DMS153 treated with DMSO at 0.1 percent for 48 hours (cell line): ENCODE data around the gene PATJ.

Source experiments
- DNase-seq: peaks from one replicate; lab custom pipeline; 2025; ENCODE audit not compliant: unreplicated experiment; lab: John Stamatoyannopoulos, UW

PATJ gene

GRCh38 chr1:61981870-61982660, 239.8 kb downstream of the PATJ start:
- DNase-seq: no peak

- no peak for DNase-seq
Observed at GRCh38 chr1:61983236-61983635, 241.0 kb downstream of the PATJ start.

GRCh38 chr1:61992257-61992656, 250.0 kb downstream of the PATJ start:
- DNase-seq: no peak

DNA sequence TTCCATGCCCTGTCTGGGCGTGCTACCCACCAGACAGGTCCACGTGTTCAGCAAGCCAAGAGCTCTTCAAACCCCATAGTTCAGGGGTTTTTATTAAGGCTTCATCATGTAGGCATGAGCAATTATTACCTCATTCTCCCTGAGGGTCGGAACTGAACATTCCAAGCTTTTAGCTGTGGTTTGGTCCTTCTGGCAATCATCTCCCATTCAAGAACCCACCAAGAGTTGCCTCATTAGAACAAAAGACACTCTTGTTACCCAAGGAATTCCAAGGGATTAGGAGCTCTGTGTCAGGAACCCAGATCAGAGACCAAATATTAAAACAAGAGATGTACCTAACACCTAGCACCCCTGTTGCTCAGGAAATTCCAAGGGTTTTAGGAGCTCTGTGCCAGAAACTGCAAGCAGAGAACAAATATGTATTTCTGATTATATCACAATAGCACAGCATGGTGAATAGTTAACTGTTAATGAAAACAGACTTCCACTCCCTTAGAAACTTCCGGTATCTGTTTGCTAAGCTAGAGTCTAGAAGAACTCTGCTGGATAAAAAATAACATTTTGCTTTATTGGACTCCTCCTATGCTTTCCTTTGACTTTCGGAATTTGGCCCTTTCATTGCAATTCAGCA, 251.2 kb downstream of the PATJ start:
- no peak for DNase-seq

GRCh38 chr1:61995641-61996040, 253.4 kb downstream of the PATJ start:
- no peak for DNase-seq

DNA sequence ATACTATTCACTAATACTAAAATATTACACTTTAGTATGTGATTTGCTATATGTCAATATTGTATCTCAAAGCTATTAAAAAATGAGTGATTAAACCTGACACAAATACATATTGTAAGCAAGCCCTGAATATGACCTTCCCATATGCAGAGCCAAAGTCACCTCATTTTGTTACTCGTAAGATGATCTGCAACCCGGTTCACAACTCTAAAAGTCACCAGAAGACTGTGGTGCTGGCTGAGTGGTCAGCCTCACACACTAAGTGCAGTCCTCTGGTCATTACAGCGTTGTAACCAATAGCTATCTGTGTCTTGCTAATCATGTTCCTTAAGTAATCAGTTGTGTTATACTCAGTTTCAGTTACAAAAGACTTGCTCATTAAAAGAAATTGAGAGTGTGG, 254.8 kb downstream of the PATJ start:
- no peak for DNase-seq

GRCh38 chr1:62003777-62004176, 261.5 kb downstream of the PATJ start:
- DNase-seq: no peak

GRCh38 chr1:62006690-62007089, 264.4 kb downstream of the PATJ start:
- DNase-seq: no peak

- DNase-seq: no peak
Observed at GRCh38 chr1:62011006-62011405, 268.7 kb downstream of the PATJ start.

GRCh38 chr1:62012095-62012494, 269.8 kb downstream of the PATJ start:
- no peak for DNase-seq

- no peak for DNase-seq
Observed at GRCh38 chr1:62012836-62013235, 270.6 kb downstream of the PATJ start.

DNA sequence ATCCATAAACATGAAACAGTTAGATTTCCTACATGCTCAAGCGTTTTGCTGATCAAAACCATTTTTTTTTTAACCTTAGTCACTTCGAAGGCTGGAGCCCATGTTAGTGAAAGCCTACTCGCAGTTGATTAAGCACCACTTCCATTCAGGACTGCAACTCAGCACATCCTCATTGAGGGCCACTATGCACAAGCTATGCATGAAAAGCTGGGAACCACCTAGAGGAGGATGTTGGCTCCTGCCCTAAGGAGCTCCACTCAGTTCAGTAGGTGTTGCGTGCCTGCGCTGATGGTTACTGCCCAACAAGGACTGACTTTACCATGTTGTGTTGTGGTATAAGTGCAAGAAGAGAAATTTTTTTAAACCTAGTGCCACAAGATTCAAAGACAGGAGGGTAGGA, 271.0 kb downstream of the PATJ start:
- no peak for DNase-seq

DNA sequence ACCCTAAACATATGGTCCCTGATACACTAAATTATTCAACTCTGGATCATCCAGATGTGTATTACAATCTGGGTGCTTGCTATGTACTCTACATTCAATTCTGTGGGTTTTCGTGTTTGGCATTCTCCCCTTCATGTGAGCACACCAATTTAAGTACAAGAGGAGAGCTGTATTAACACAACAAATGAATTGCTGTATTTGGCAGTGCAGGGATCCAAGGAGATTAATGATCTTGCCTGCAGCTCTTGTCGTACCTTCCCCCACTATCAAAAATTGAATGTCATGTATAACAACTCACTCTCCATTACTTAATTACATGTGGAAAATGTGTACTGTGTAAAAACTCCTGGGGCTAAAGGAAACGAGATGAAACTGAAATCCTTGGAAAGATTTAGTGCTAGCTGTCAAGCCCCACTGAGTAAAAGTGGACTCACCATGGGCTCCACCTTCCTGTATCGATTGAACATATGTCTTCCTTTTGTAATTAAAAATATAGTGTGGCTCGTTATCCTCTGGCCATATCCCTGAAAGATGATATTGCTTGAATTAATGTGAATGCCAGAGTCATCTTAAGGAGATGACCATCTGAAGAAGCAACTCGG, 280.2 kb downstream of the PATJ start:
- no peak for DNase-seq

DNA sequence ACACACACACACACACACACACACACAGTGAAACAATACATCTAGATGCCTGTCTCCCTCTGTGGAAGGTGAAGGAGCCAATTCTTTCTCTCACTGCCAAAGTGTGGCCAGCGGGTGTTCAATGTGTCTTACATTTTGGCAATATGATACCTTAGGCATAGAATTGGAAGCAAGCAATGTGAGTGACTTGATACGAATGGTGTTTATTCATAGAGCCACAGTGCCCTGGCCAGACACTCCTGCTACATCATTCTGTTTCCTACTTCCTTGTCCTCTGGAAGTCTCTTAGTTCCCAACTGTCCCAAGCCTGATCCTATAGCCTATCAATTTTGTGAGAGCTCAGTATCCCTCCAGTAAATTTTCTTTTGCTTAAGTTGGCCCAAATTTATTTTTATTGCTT, 282.4 kb downstream of the PATJ start:
- no peak for DNase-seq

DNA sequence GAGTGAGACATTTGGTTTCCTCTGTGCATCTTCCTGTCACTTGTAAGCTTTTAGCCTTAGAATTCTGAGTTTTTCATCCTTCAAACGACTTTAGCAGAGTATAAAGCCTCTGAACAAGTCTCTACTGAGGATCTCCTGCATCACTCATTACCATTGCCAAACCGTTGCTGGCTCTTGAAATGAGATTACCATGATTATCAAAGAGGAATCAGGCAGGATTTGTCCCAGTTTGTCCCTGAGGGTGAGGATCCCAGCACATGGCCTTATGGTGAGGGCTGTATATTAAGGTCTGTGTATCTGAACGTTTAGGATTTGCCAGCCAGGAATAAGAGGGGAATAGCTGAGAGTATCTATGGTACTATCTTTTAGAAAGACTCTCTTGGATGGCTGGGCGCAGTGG, 282.9 kb downstream of the PATJ start:
- DNase-seq: no peak

DNA sequence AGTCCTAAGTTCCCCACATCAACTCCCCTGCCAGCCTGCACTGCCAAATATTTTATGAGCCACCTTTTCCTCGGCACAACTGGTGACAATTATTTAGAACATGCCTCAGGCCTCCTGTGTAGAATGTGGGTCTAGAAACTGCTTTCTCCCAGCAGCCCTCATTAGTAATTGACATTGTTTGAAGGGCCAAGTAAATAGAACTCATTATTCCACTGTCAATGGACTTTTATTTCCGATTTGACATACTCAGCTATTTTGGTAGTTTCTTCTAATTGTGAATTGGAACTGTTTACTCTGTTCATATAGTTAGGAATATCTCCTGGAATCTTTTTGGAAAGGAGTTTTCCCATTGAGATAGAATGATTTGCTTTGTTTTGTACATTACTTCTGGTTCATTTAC, 283.6 kb downstream of the PATJ start:
- DNase-seq: no peak

DNA sequence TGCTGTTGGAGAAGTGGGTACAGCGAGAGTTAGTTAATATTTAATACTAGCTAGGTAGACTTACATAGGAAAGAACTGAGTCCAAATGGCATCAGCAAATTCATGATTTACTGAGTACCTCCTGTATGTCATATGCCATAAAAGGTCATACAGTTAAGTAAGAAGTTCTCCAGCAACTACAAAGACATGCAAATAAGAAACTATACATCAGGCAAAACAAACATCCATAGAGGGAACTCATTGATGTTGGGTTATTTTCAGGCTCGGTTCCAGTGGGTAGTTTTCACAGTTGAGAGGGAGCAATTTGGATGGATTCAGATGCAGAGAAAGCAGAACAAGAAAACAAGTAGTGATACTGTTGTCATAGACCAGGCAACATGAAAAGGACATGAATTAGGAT, 287.4 kb downstream of the PATJ start:
- DNase-seq: no peak

- no peak for DNase-seq
Observed at GRCh38 chr1:62034790-62035189, 292.5 kb downstream of the PATJ start.

DNA sequence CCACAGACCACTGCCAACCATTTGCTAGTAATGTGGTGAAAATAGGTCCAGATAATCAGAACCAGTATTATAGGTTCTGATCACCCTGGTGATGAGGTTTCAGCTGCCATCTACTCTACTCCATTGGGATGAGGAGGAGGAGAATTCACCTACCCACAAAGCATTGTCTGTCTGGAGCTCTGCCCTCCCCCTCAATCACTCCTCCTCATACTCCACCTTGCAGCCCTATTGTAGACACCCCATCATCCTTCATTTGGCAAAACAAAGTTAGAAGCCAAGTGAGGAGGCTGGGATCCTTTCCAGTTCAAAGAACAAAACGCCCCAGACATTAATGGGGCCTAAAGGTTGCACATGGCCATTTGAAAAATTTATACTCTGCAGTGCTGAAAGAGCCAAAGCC, 295.0 kb downstream of the PATJ start:
- no peak for DNase-seq

- no peak for DNase-seq
Observed at GRCh38 chr1:62038594-62039284, 296.5 kb downstream of the PATJ start.

DNA sequence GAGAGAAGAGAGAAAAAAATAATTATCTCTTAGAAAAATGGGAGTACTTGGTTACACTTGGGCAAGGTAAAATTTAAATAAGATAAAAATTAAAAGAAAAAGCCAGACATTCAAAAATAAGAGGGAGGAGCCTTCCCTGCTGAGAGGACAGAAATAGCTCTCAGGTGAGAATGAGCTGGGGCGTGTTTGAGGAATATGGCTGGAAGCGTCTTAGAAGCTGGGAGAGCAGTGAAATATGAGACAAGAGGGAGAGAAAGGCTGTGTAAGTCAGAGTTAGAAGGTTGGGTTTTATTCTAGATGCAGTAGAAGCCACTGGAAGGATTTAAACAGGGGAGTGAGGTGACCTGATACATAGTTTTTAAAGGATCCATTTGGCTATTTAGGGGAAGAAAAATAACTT, 298.2 kb downstream of the PATJ start:
- no peak for DNase-seq

DNA sequence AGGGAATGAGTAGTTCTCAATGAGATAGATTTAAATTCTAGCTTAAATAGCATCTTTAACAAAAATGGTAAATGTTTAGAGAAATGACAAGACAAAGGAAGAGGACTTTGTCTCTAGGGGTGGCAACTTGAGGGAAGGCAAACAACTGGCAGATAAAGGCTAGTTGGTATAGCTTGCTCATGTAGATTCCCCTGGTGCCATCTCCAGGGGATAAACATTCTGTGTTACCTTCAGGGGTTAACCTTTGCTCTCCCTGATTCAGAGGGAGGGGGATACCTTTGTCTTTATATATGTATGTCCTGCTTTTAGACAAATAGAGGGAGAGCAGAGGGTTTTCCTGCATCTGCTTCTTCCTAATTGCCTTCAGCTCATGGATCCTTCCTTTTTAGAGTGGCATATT, 298.7 kb downstream of the PATJ start:
- DNase-seq: no peak
